ENCODE data around the gene KHK.

- TF ChIP-seq CTCF (IDR thresholded peaks at IDR 0.05) (no peak), POLR2AphosphoS5 (IDR thresholded peaks at IDR 0.05; ENCODE audit: low read depth, low read length) (no peak), REST (IDR thresholded peaks at IDR 0.05; ENCODE audit: insufficient read depth in 1 of 2, low read depth in 2 of 2, low read length in 1 of 2) (no peak)
These were observed 46.3 kb upstream of the KHK start for GRCh38 chr2:27040282-27040681.

Data from Panc1 (cell line).